ENCODE measurements around the gene HNRNPDL. TPM values are rescaled to one million over a fixed set of nuclear protein-coding genes. Genes with fewer than 3 reads are reported as not detected.

The HNRNPDL gene
- total RNA-seq = 82.7 and 153 TPM in 2 replicates

DNA sequence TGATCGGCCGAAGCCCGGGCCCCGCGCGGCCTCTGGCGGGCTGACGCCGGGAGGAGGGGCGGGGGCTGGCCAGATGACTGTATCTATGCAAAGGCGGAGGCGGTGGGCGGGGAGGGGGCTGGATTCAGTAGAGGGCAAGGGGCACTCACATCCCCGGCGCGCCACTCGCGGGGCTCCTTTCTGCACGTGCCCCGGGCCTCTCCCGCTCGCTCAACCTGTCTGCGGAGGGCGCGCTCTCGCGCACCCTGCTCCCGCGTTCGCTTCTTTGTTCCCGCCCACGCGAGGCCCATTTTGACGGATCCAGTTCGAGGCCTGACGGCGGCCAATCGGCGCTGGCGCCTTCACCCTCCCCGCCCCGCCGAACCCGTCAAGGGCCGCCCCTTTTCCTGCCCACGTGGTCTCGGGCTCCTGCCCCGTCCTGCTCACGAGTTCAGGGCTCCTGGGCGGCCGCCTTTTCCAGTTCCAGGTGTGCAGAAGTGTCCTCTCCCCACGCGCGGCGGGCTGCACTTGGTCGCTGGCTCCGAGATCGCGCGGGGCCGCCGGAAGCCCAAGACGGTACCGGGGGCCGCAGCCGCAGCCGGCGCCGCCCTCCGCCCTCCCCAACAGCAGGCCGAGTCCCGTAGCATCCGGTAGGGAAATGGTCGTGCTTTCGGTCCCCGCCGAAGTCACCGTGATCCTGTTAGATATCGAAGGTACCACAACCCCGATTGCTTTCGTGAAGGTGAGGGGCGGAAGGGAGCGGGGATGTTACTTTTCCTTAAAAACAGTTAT is at the start of gene HNRNPDL, which contains the start of gene ENOPH1:
Gene HNRNPDL (minus strand): TSS at position 270 of the 771 bp plus-strand sequence. CDS start 772 bp downstream, outside the sequence.
Gene ENOPH1 (plus strand): TSS at position 398 of the 771 bp plus-strand sequence. CDS start 240 bp downstream, at position 638.

DNA sequence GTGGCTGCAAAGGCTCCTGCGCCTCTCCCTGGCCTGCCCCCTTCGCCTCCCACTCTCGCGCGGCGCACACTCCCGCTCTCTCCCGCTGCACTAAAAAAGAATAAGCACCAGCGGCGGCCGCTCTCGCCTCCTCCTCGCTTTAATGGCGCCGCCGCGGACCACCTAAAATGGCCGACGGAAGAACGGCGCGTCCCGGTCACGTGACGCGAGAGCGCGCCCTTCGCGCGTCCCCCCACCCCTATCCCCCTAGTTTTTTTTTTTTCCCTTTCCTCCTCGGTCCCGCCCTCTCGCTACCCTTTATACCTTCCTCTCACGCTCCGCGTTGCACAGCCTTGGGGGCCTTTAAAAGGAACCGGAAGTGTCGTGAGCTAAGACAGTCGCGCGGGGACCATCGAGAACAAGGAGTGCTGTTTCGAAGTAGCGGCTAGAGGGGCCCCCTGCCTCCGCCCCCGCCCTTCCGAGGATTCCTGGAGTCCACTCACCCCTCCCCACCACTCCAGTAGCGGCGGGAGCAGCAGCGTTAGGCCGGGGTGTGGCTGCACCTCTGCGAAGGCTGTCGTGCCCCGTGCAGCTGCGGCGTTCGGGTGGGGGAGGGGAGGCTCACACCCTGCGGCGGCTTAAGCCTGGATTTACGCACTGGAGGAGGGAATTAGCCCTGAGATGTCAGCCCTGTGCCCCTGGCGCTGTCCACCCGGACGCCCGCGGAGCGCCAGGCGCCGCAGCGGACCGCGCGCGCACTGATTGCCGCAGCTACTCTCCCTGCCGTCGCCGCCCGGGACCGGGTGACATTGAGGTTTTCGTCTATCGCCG is 56.2 kb downstream of the HNRNPDL start, which contains the start of gene HNRNPD:
Gene HNRNPD (minus strand): TSS at position 176 of the 810 bp plus-strand sequence. CDS start 313 bp downstream, outside the sequence.

Other genes starting within 250 kb of the HNRNPDL start
- gene HNRNPD, start 56.5 kb downstream of the HNRNPDL start, total RNA-seq = 35.3 and 76.8 TPM in 2 replicates
- gene ENOPH1, start 128 bp upstream of the HNRNPDL start, total RNA-seq = 34.0 and 66.1 TPM in 2 replicates
- 3.9 and 9.8 TPM in 2 replicates for gene TMEM150C, start 131.5 kb upstream of the HNRNPDL start, total RNA-seq